SIG-M5 (cell line): ENCODE measurements around the gene FHIP1A.

Experiments used
- DNase-seq: peaks from one replicate; lab custom pipeline; 2025; lab: John Stamatoyannopoulos, UW

The FHIP1A gene

GRCh38 chr4:151417766-151418376, 8.9 kb downstream of the FHIP1A start:
- DNase-seq: no peak

- no peak for DNase-seq
These were observed 9.4 kb downstream of the FHIP1A start for GRCh38 chr4:151418385-151418784.

- no peak for DNase-seq
These were observed 9.9 kb downstream of the FHIP1A start for GRCh38 chr4:151418856-151419255.

GRCh38 chr4:151420250-151420807, 11.4 kb downstream of the FHIP1A start:
- no peak for DNase-seq

GRCh38 chr4:151422854-151423253, 13.9 kb downstream of the FHIP1A start:
- DNase-seq: no peak

GRCh38 chr4:151426513-151426912, 17.5 kb downstream of the FHIP1A start:
- DNase-seq: no peak

GRCh38 chr4:151427266-151427665, 18.3 kb downstream of the FHIP1A start:
- no peak for DNase-seq

GRCh38 chr4:151428346-151428745, 19.4 kb downstream of the FHIP1A start:
- no peak for DNase-seq

GRCh38 chr4:151429957-151430570, 21.1 kb downstream of the FHIP1A start:
- no peak for DNase-seq

GRCh38 chr4:151430740-151431457, 21.9 kb downstream of the FHIP1A start:
- no peak for DNase-seq

- DNase-seq: no peak
These were observed 22.8 kb downstream of the FHIP1A start for GRCh38 chr4:151431728-151432127.

- no peak for DNase-seq
These were observed 23.7 kb downstream of the FHIP1A start for GRCh38 chr4:151432654-151433053.

- no peak for DNase-seq
These were observed 25.3 kb downstream of the FHIP1A start for GRCh38 chr4:151434183-151434860.

GRCh38 chr4:151436093-151436518, 27.1 kb downstream of the FHIP1A start:
- no peak for DNase-seq

- no peak for DNase-seq
These were observed 28.5 kb downstream of the FHIP1A start for GRCh38 chr4:151437505-151437904.

- no peak for DNase-seq
These were observed 29.2 kb downstream of the FHIP1A start for GRCh38 chr4:151438154-151438553.

- no peak for DNase-seq
These were observed 30.3 kb downstream of the FHIP1A start for GRCh38 chr4:151439320-151439719.

GRCh38 chr4:151442002-151442401, 33.0 kb downstream of the FHIP1A start:
- no peak for DNase-seq

GRCh38 chr4:151443247-151443646, 34.3 kb downstream of the FHIP1A start:
- no peak for DNase-seq

- DNase-seq: no peak
These were observed 34.8 kb downstream of the FHIP1A start for GRCh38 chr4:151443752-151444151.

- DNase-seq: no peak
These were observed 37.2 kb downstream of the FHIP1A start for GRCh38 chr4:151446208-151446607.

- DNase-seq: no peak
These were observed 45.5 kb downstream of the FHIP1A start for GRCh38 chr4:151454513-151454912.
